GM12864 (cell line): ENCODE data around the gene IL17RD.

Experiments
- DNase-seq: peaks from one replicate; pipeline ENCODE4 v3.0.0-alpha.2; 2011; ENCODE audit warnings: low read depth
- H3K4me3 ChIP-seq: 2 replicates; pipeline ENCODE4 v1.5.1; 2011; ENCODE audit warnings: mild to moderate bottlenecking, low read depth, low read length, control low read depth
- TF ChIP-seq, protein P1 (sequence below): IDR thresholded peaks from 2 replicates; pipeline ENCODE4 v1.5.1; 2011; ENCODE audit warnings: low read depth, mild to moderate bottlenecking, moderate library complexity, low read length, control low read depth, inconsistent platforms; ENCODE audit errors: missing control alignments

IL17RD gene

GRCh38 chr3:57079474-57079831 lies 85.7 kb downstream of the IL17RD start:
- H3K4me3 ChIP-seq = peak overlapping the region; percentile 32; the same call in 1 of the 2 replicates
- DNase-seq = no peak
- TF ChIP-seq, protein P1, sequence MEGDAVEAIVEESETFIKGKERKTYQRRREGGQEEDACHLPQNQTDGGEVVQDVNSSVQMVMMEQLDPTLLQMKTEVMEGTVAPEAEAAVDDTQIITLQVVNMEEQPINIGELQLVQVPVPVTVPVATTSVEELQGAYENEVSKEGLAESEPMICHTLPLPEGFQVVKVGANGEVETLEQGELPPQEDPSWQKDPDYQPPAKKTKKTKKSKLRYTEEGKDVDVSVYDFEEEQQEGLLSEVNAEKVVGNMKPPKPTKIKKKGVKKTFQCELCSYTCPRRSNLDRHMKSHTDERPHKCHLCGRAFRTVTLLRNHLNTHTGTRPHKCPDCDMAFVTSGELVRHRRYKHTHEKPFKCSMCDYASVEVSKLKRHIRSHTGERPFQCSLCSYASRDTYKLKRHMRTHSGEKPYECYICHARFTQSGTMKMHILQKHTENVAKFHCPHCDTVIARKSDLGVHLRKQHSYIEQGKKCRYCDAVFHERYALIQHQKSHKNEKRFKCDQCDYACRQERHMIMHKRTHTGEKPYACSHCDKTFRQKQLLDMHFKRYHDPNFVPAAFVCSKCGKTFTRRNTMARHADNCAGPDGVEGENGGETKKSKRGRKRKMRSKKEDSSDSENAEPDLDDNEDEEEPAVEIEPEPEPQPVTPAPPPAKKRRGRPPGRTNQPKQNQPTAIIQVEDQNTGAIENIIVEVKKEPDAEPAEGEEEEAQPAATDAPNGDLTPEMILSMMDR = no peak

DNA sequence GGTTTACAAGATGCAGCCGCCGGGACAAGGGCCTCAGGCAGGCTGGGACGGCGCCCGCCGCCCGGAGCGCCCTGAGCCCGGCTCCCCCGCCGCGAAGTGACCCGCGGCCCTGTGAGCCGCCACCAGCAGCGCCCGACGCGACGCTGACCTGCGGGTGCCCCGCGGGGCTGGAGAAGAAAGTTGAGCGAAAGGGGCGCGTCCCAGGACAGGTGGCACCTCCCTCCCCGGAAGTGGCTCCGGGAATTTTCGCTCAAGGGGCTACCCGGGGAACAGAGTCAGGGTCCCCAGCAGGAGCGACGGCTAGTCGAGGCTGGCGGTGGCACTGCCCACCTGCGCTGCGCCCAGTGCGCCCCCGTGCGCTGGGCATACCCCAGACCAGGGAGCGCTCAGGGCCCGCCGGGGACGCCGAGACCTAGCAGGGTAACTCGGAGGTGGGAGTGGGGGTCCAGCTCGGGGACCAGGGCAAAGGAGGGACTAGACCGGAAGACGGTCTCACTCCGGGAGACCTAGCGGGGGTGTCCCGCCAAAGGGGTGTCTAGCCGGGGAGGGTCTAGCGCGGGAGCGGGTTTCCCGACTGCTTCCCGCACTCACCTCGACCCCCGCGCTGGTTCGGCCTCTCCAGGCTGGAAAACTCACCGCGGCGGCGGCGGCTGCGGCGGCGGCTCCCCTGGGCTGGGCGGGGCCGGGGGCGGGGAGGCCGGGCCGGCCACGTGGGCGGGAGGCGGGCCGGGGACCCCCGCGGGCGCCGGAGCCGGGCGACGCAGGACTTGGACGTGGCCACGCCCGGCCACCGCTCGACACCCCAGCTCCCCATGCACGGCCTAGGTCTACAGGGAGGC lies 86.3 kb downstream of the IL17RD start:
- H3K4me3 ChIP-seq = peak overlapping the region; percentile 50
- DNase-seq = no peak
- TF ChIP-seq, protein P1 = no peak

- H3K4me3 ChIP-seq = peak overlapping the region; percentile 50
- TF ChIP-seq, protein P1 = no peak
- no peak for DNase-seq
These were observed 86.9 kb downstream of the IL17RD start for GRCh38 chr3:57078344-57078634.

DNA sequence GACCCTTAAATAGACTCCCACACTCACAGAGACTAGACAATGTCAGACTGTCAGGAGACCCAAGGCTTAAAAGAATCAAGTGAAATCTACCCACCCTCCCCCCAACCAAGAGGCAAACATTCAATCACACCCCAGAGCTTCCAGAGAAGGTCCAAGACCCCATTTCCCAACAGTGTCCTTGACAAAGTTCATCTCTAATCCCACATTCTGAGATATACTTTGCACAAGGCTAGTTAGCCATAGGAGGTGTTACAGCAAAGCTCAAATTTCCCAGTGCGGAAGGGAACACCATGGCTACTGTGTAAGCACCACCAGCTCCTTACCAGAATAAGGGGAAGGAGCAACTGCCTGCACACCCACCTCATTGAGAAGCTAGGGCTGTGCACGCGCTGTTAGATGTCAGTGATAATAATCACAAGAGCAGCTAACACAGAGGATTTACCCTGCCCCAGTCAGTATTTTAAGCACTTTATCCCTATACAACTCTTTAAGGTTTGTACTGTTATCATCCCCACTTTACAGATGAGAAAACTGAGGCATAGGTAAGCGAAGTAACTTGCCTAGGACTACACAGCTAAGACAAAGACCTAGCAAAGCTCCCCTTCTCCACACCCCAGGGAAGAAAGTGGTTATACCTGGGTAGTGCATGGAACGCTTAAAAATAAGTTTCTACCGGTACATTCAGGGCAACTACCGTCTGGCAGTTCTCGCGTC lies 87.4 kb downstream of the IL17RD start:
- no peak overlapping the region; the same call in 1 of the 2 replicates for H3K4me3 ChIP-seq
- no peak for DNase-seq
- TF ChIP-seq, protein P1 = no peak

DNA sequence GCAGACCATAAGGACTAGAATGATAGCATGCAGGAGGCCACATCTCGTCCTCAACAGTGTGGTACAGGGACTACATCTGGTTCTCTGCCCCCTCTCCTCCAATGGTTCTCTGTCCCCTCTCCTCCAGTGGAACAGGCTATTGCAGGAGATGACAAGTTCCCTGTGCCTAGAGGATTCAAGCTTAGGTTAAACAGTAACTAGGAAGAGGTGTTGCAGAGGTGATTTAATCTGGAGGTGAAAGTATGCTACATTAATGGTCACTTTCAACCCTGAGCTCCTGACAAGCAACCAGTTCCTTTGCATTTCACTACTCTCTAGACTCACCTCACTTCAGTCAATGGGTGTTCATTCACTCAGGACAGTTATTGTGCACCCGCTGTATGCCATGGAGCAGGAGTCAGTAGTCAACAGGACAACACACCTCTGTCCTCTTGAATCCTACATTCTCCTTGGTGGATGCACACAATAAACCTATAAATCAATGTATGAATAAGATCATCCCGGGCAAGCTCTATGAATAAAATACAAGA lies 88.7 kb downstream of the IL17RD start:
- no peak for DNase-seq
- no peak overlapping the region for H3K4me3 ChIP-seq
- TF ChIP-seq, protein P1 = no peak

- DNase-seq = no peak
- TF ChIP-seq, protein P1 = no peak
These were observed 91.0 kb downstream of the IL17RD start for GRCh38 chr3:57074135-57074534.

DNA sequence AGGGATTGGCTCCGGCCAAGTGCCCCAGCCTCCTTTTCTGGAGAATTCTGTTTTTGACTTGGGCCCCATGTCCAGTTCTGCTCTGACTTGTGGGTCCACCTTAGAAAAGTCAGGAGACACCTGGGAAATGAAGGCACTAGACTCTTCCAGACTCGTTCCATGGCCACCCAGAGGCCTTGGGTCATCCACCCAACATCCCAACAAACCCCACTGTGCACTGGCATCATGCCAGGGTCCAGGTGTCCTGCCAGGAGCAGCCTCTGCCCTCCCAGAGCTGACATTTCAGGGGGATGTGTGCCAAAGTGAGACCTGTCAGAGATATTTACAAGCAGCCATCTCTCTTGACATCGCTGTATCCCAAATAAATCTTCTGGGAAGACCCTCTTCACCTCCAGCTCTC lies 91.5 kb downstream of the IL17RD start:
- TF ChIP-seq, protein P1 = no peak
- H3K4me3 ChIP-seq = no peak overlapping the region
- no peak for DNase-seq

More at GRCh38 chr3:57074135-57074534, 91.0 kb downstream of the IL17RD start:
- no peak overlapping the region for H3K4me3 ChIP-seq
